HG03045 (cell line): ENCODE results near the gene HIVEP3.

Experiments
- ATAC-seq: cut with Tn5 transposase; IDR thresholded peaks from one replicate; pipeline ENCODE4 v1.9.1; 2021; ENCODE audit warnings: mild to moderate bottlenecking, moderate library complexity; ENCODE audit not compliant: unreplicated experiment

The HIVEP3 gene

GRCh38 chr1:41875487-41875886 lies 43.2 kb downstream of the HIVEP3 start:
- ATAC-seq = no peak

GRCh38 chr1:41874903-41875411 lies 43.8 kb downstream of the HIVEP3 start:
- no peak for ATAC-seq

GRCh38 chr1:41874151-41874719 lies 44.5 kb downstream of the HIVEP3 start:
- ATAC-seq = no peak

- no peak for ATAC-seq
Measured at GRCh38 chr1:41872074-41872473, 46.6 kb downstream of the HIVEP3 start.

GRCh38 chr1:41870076-41870562 lies 48.6 kb downstream of the HIVEP3 start:
- no peak for ATAC-seq

- ATAC-seq = peak; percentile 61
Measured at GRCh38 chr1:41868241-41868998, 50.3 kb downstream of the HIVEP3 start.

GRCh38 chr1:41866285-41866684 lies 52.4 kb downstream of the HIVEP3 start:
- no peak for ATAC-seq

GRCh38 chr1:41864471-41865040 lies 54.2 kb downstream of the HIVEP3 start:
- no peak for ATAC-seq

- no peak for ATAC-seq
Measured at GRCh38 chr1:41863718-41864117, 55.0 kb downstream of the HIVEP3 start.

GRCh38 chr1:41862384-41863221 lies 56.1 kb downstream of the HIVEP3 start:
- ATAC-seq = no peak

GRCh38 chr1:41861535-41862383 lies 57.0 kb downstream of the HIVEP3 start:
- no peak for ATAC-seq

- no peak for ATAC-seq
Measured at GRCh38 chr1:41860771-41861170, 58.0 kb downstream of the HIVEP3 start.

- no peak for ATAC-seq
Measured at GRCh38 chr1:41860214-41860613, 58.5 kb downstream of the HIVEP3 start.

GRCh38 chr1:41859686-41860085 lies 59.0 kb downstream of the HIVEP3 start:
- no peak for ATAC-seq

- no peak for ATAC-seq
Measured at GRCh38 chr1:41856944-41857285, 61.8 kb downstream of the HIVEP3 start.

GRCh38 chr1:41856151-41856943 lies 62.4 kb downstream of the HIVEP3 start:
- no peak for ATAC-seq

- ATAC-seq = no peak
Measured at GRCh38 chr1:41855713-41856112, 63.0 kb downstream of the HIVEP3 start.

GRCh38 chr1:41853907-41854306 lies 64.8 kb downstream of the HIVEP3 start:
- no peak for ATAC-seq

GRCh38 chr1:41852091-41852490 lies 66.6 kb downstream of the HIVEP3 start:
- no peak for ATAC-seq
